Measurements from ENCODE around the gene CDH1. TPM values are rescaled to one million over a fixed set of nuclear protein-coding genes. Genes with fewer than 3 reads are reported as not detected.
A peak's percentile ranks its signal among the peaks of the same experiment; 100 is the strongest.

Gene CDH1
- total RNA-seq, 4 donors from 2014 or later = 190 to 551 (median 434) TPM

- no peak overlapping the region for H3K4me3 ChIP-seq
- no peaks in the 10 kb centered on the region for H3K27me3 ChIP-seq
- no peak overlapping the region for H3K27ac ChIP-seq
- DNase-seq = peak; percentile 65
- TF ChIP-seq CTCF (IDR thresholded peaks at IDR 0.05) (peak; percentile 64 to 79 (median 65)), EP300 (IDR thresholded peaks at IDR 0.05; ENCODE audit: low read depth) (no peak)
- in situ Hi-C loops (cut with MboI; ENCODE audit: low pct_ligation_motif_present in 1 of 4, low pct_unique_long_range_greater_than_20kb in 1 of 4, low sequenced_read_pairs in 3 of 4) (loop anchor here in 2 of 4 donors (10.0 to 25.0 kb wide), 2 partner anchors 96 to 238 kb away; no protein-coding TSS in a partner anchor), intact Hi-C loops (cut with DNase I; ENCODE audit: low total_unique reads) (no loop called here)
- H3K36me3 ChIP-seq = no peaks in the 10 kb centered on the region
- H3K9me3 ChIP-seq = no peaks in the 10 kb centered on the region
- WGBS, 2 donors (ENCODE audit: low coverage in 1 of 2) = 8 to 24% methylated on average over 5 of the region's 5 CpGs
- H3K4me1 ChIP-seq = peaks cover 0 to 11% (median 0%) of the 10 kb centered on the region in 4 donors
These were observed 63.3 kb downstream of the CDH1 start for GRCh38 chr16:68800257-68800875.

- 87 to 95% methylated on average over 6 to 7 of the region's 7 CpGs for WGBS, 2 donors (ENCODE audit: low coverage in 1 of 2)
- TF ChIP-seq POLR2AphosphoS5 (IDR thresholded peaks at IDR 0.05) = no peak
- TF ChIP-seq CTCF (IDR thresholded peaks at IDR 0.05) = no peak
- TF ChIP-seq POLR2A (IDR thresholded peaks at IDR 0.05) = no peak
- TF ChIP-seq EP300 (IDR thresholded peaks at IDR 0.05; ENCODE audit: low read depth) = no peak
- Histone ChIP-seq H3K36me3 (no peaks in the 10 kb centered on the region), H3K4me3 (no peak overlapping the region), H3K27me3 (no peaks in the 10 kb centered on the region), H3K9me3 (no peaks in the 10 kb centered on the region), H3K27ac (no peak overlapping the region), H3K4me1 (peaks cover 0 to 11% (median 0%) of the 10 kb centered on the region in 4 donors)
- DNase-seq = no peak
- in situ Hi-C loops (cut with MboI; ENCODE audit: low pct_ligation_motif_present in 1 of 4, low pct_unique_long_range_greater_than_20kb in 1 of 4, low sequenced_read_pairs in 3 of 4) = loop anchor here in 2 of 4 donors (10.0 to 25.0 kb wide), 2 partner anchors 97 to 240 kb away; no protein-coding TSS in a partner anchor
- intact Hi-C loops (cut with DNase I; ENCODE audit: low total_unique reads) = no loop called here
These were observed 65.1 kb downstream of the CDH1 start for GRCh38 chr16:68802190-68802589.

- WGBS, 2 donors (ENCODE audit: low coverage in 1 of 2) = 86 to 100% methylated on average over 1 to 2 of the region's 2 CpGs
- Histone ChIP-seq H3K36me3 (peaks cover 0 to 6% (median 0%) of the 10 kb centered on the region in 4 donors), H3K9me3 (no peaks in the 10 kb centered on the region), H3K27ac (no peak overlapping the region), H3K4me3 (no peak overlapping the region), H3K4me1 (no peaks in the 10 kb centered on the region), H3K27me3 (no peaks in the 10 kb centered on the region)
- no peak for DNase-seq
- intact Hi-C loops (cut with DNase I; ENCODE audit: low total_unique reads) = no loop called here
- in situ Hi-C loops (cut with MboI; ENCODE audit: low pct_ligation_motif_present in 1 of 4, low pct_unique_long_range_greater_than_20kb in 1 of 4, low sequenced_read_pairs in 3 of 4) = loop anchor here in 2 of 4 donors (10.0 to 25.0 kb wide), 2 partner anchors 102 to 244 kb away; no protein-coding TSS in a partner anchor
- TF ChIP-seq POLR2AphosphoS5 (IDR thresholded peaks at IDR 0.05) (no peak), POLR2A (IDR thresholded peaks at IDR 0.05) (no peak), EP300 (IDR thresholded peaks at IDR 0.05; ENCODE audit: low read depth) (no peak), CTCF (IDR thresholded peaks at IDR 0.05) (no peak)
These were observed 69.3 kb downstream of the CDH1 start for GRCh38 chr16:68806422-68806821.

GRCh38 chr16:68806981-68807380 is 69.9 kb downstream of the CDH1 start:
- Histone ChIP-seq H3K4me1 (no peaks in the 10 kb centered on the region), H3K9me3 (no peaks in the 10 kb centered on the region), H3K4me3 (no peak overlapping the region), H3K27me3 (no peaks in the 10 kb centered on the region), H3K36me3 (peaks cover 0 to 6% (median 0%) of the 10 kb centered on the region in 4 donors), H3K27ac (no peak overlapping the region)
- WGBS, 2 donors (ENCODE audit: low coverage in 1 of 2) = 31 to 55% methylated on average over 1 of the region's 1 CpG
- TF ChIP-seq EP300 (IDR thresholded peaks at IDR 0.05; ENCODE audit: low read depth) (no peak), POLR2AphosphoS5 (IDR thresholded peaks at IDR 0.05) (no peak), POLR2A (IDR thresholded peaks at IDR 0.05) (no peak), CTCF (IDR thresholded peaks at IDR 0.05) (no peak)
- in situ Hi-C loops (cut with MboI; ENCODE audit: low pct_ligation_motif_present in 1 of 4, low pct_unique_long_range_greater_than_20kb in 1 of 4, low sequenced_read_pairs in 3 of 4) = loop anchor here in 2 of 4 donors (10.0 to 25.0 kb wide), 2 partner anchors 102 to 245 kb away; no protein-coding TSS in a partner anchor
- intact Hi-C loops (cut with DNase I; ENCODE audit: low total_unique reads) = no loop called here
- no peak for DNase-seq
